Esophagus muscularis mucosa (tissue), 4 donors: Measurements from ENCODE around the gene EFNA4. TPM values are rescaled to one million over a fixed set of nuclear protein-coding genes. Genes with fewer than 3 reads are reported as not detected.

ENCODE experiments used
- DNase-seq: peaks from one replicate; pipeline ENCODE4 v3.0.0-alpha.2; 2017; ENCODE audit errors: extremely low spot score
- H3K27ac ChIP-seq, 4 donors: fragments of 200-600 bp; sonication (generic); replicated peaks in 1 of 4; 1 replicate in 3 of 4; 2 replicates in 1 of 4; pipeline ENCODE4 v1.5.1; 2016 to 2019; ENCODE audit warnings: mild to moderate bottlenecking in 1 of 4
- H3K27me3 ChIP-seq, 4 donors: fragments of 200-600 bp; sonication (generic); one replicate each; pipeline versions ENCODE4 v1.5.1 to v1.6.0; 2016 to 2019
- H3K36me3 ChIP-seq, 4 donors: fragments of 200-600 bp; sonication (generic); one replicate each; pipeline ENCODE4 v1.5.1; 2016 to 2019
- H3K4me1 ChIP-seq, 4 donors: fragments of 200-600 bp; sonication (generic); one replicate each; pipeline ENCODE4 v1.5.1; 2016 to 2019
- H3K4me3 ChIP-seq, 4 donors: fragments of 200-600 bp; sonication (generic); 1 replicate in 2 of 4; 2 replicates in 2 of 4; pipeline ENCODE4 v1.5.1; 2016 to 2019; ENCODE audit warnings: mild to moderate bottlenecking in 4 of 4, moderate library complexity in 1 of 4
- H3K9me3 ChIP-seq, 4 donors: fragments of 200-600 bp; sonication (generic); 1 replicate in 3 of 4; 2 replicates in 1 of 4; pipeline ENCODE4 v1.5.1; 2016 to 2019
- EP300 ChIP-seq: sonication (generic); formaldehyde crosslinking; IDR thresholded peaks from one replicate; pipeline ENCODE4 v1.6.1; 2017; ENCODE audit warnings: antibody characterized with exemption
- POLR2A ChIP-seq: fragments of 450-650 bp; IDR thresholded peaks from one replicate; pipeline ENCODE4 v1.6.1; 2017; ENCODE audit warnings: antibody characterized with exemption, moderate library complexity, mild to moderate bottlenecking, low read depth
- POLR2AphosphoS5 ChIP-seq, 2 donors: sonication (generic); formaldehyde crosslinking; IDR thresholded peaks; one replicate each; pipeline ENCODE4 v1.6.1; 2017; ENCODE audit warnings: antibody characterized with exemption in 2 of 2
- WGBS: methylation state at CpG from one replicate; pipeline ENCODE4 v1.1.5; 2018; 5-methylcytosine and 5-hydroxymethylcytosine counted together
- intact Hi-C: fragments of 100-400 bp; cut with DNase I; formaldehyde crosslinking; loops from one replicate; pipeline ENCODE4 v1.15.1; 2023
- total RNA-seq, 4 donors: library from RNA; depleted of rRNA; stranded (reverse); fragments of >200 nt; gene quantifications; one replicate each; pipeline versions ENCODE4 v1.1.0 to v1.2.1, GENCODE V29; 2016
- TF ChIP-seq, protein P1 (sequence below), 3 experiments: fragments of 200-600 bp in 2 of 3; fragments of 450-650 bp in 1 of 3; sonication (generic) in 2 of 3; IDR thresholded peaks; one replicate each; pipeline ENCODE4 v1.5.1; 2017 to 2019; ENCODE audit warnings: antibody characterized with exemption in 3 of 3, mild to moderate bottlenecking in 2 of 3, moderate library complexity in 1 of 3

The EFNA4 gene
- total RNA-seq, 4 donors from 2014 or later, result 0.83 to 4.5 (median 3.2) TPM

DNA sequence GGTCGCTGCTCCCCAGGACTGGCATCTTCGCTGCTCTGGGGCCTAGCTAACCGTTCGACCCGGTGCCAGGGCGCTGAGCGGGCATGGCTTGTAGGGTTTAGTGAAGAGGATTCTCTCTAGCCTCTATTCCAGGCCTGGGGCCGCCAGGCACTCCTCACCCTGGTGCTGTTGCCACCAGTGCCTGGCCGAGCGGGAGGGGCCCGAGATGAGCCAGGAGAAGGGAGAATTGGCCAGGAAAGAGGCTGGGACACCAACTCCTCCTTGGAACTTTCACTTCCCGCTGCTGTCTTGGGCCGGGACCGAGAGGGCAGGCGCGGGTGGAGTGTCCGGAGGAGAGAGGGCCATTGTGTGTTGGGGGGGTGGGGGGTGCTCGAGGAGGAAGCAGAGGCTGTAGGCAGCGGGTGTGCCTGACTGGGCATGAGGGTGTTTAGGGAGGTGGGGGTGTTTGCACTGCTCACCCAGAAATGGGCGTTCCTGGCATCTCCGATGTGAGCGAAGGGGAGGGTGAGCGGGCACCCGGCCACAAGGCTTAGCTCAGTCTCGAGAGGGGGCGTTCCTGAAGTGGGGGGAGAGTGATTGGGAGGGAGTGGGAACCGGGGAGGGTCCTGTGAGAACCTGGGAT is 11.7 kb upstream of the EFNA4 start:
- 1% methylated on average over 19 of the region's 27 CpGs for WGBS
- no peak for DNase-seq
- TF ChIP-seq, protein P1, sequence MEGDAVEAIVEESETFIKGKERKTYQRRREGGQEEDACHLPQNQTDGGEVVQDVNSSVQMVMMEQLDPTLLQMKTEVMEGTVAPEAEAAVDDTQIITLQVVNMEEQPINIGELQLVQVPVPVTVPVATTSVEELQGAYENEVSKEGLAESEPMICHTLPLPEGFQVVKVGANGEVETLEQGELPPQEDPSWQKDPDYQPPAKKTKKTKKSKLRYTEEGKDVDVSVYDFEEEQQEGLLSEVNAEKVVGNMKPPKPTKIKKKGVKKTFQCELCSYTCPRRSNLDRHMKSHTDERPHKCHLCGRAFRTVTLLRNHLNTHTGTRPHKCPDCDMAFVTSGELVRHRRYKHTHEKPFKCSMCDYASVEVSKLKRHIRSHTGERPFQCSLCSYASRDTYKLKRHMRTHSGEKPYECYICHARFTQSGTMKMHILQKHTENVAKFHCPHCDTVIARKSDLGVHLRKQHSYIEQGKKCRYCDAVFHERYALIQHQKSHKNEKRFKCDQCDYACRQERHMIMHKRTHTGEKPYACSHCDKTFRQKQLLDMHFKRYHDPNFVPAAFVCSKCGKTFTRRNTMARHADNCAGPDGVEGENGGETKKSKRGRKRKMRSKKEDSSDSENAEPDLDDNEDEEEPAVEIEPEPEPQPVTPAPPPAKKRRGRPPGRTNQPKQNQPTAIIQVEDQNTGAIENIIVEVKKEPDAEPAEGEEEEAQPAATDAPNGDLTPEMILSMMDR (IDR thresholded peaks at IDR 0.05), result no peak
- peak; percentile 22 to 62 for TF ChIP-seq POLR2AphosphoS5 (IDR thresholded peaks at IDR 0.05)
- no peaks in the 10 kb centered on the region for H3K9me3 ChIP-seq
- intact Hi-C loops, result no loop called here
- H3K36me3 ChIP-seq, result peaks cover 24 to 37% (median 34%) of the 10 kb centered on the region in 4 donors
- H3K27me3 ChIP-seq, result no peaks in the 10 kb centered on the region
- H3K4me1 ChIP-seq, result peaks cover 24 to 45% (median 37%) of the 10 kb centered on the region in 4 donors
- H3K27ac ChIP-seq, result peak overlapping the region; percentile 87 to 93 (median 90)
- peak overlapping the region; percentile 74 to 83 (median 76) for H3K4me3 ChIP-seq

DNA sequence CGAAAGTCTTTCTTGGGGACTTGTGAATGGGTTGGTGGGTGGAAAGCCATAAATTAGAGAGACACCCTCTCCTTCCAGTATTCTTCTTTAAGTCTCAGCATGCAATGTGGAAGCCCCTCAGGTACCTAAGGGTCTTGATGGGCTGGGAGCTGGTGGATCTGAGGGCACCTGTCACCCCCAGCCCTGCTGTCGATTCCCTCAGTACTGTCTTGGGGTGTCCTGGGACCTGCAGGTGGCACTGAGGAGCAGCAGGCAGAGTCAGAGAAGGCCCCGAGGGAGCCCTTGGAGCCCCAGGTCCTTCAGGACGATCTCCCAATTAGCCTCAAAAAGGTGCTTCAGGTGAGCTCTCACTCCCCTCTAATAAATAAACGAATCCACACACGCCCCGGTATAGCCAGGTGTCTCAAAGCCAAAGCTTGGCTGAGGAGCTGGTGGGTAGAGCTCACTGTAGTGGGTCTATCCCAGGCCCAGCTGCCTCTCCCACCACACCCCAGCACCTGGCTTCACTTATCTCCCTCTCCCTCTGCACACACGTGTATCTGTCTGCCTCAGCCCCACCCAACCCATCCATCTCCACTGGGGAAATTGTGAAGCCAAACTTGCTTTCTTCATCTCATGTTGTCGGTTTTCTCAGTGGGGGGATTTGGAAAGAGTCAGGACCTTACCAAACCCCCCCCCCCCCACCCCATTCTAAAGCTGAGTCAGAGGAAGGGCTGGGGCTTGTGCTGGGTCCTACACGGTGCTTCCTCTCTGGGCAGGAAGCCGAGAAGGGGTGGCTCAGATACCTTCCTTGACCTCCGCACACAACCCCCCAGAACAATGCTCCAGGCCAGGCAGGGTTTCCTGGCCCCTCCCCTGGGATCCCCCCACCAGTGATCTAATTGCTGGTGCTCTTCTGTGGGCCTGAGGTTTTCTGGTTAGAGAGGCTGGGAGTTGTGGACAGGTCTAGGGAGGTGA is 10.8 kb upstream of the EFNA4 start:
- intact Hi-C loops, result no loop called here
- Histone ChIP-seq H3K36me3 (peaks cover 32 to 46% (median 42%) of the 10 kb centered on the region in 4 donors), H3K27ac (peak overlapping the region; percentile 87 to 93 (median 90)), H3K27me3 (no peaks in the 10 kb centered on the region), H3K4me3 (peak overlapping the region; percentile 74 to 83 (median 76)), H3K4me1 (peaks cover 24 to 45% (median 37%) of the 10 kb centered on the region in 4 donors), H3K9me3 (no peaks in the 10 kb centered on the region)
- 48% methylated on average over 12 of the region's 12 CpGs for WGBS
- DNase-seq, result no peak
- TF ChIP-seq POLR2AphosphoS5 (IDR thresholded peaks at IDR 0.05), result peak in 1 of 2 donors; percentile 9
- no peak for TF ChIP-seq EP300
- TF ChIP-seq, protein P1 (IDR thresholded peaks at IDR 0.05), result peak in 2 of 3 experiments; percentile 7 to 22
- TF ChIP-seq POLR2A, result no peak

DNA sequence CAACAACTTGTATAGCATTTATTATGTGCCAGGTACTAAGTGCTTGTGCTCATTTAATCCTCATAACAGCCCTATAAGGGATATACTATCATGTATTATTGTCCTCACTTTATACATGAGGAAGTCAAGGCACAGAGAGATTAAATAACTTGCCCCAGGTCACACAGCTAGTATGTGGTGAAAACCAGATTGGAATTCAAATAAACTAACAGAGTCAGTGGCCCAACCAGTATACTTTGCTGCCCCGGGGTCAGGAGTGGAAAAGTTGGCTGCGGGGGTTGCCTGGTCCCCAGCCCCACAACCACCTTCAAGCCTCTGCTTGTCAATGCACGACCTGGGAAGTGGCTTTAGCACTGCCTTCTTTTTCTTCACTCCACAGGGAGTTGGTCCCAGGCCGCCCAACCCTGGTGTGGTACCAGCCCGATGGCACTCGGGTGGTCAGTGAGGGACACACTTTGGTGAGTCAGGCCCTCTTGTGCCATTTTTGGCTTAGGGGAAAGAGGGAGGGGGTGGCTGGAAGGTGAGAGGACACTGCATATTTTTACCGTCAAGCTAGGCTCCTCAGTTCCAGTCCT is 9.9 kb upstream of the EFNA4 start:
- Histone ChIP-seq H3K9me3 (no peaks in the 10 kb centered on the region), H3K27me3 (no peaks in the 10 kb centered on the region), H3K4me1 (peaks cover 24 to 45% (median 37%) of the 10 kb centered on the region in 4 donors), H3K36me3 (peaks cover 41 to 55% (median 51%) of the 10 kb centered on the region in 4 donors), H3K4me3 (no peak overlapping the region), H3K27ac (peak overlapping the region in 3 of 4 donors; percentile 8 to 93 (median 92))
- WGBS, result 71% methylated on average over 4 of the region's 7 CpGs
- TF ChIP-seq EP300 (no peak), POLR2A (no peak), POLR2AphosphoS5 (IDR thresholded peaks at IDR 0.05) (no peak)
- TF ChIP-seq, protein P1 (IDR thresholded peaks at IDR 0.05), result no peak
- intact Hi-C loops, result no loop called here
- DNase-seq, result no peak

DNA sequence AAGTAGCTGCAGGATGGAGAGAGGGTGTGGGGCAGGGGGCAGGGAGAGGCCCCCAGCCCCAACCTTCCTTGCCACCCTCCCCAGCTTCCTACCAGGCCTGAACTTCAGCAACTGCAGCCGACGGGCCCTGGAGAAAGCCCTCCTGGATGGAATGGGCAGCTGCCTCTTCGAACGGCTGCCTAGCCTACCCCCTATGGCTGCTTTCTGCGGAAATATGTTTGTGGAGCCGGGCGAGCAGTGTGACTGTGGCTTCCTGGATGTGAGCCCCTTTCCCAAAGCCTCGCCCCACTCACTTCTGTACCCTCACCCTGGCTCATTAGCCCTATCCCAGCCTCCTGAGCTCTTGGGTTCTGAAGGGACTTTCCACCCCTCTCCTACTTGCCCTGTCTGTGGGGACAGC is 6.4 kb upstream of the EFNA4 start:
- DNase-seq, result no peak
- Histone ChIP-seq H3K9me3 (no peaks in the 10 kb centered on the region), H3K4me1 (peaks cover 30 to 43% (median 35%) of the 10 kb centered on the region in 4 donors), H3K4me3 (no peak overlapping the region), H3K36me3 (peaks cover 45 to 88% (median 81%) of the 10 kb centered on the region in 4 donors), H3K27ac (no peak overlapping the region), H3K27me3 (peaks cover 0 to 5% (median 0%) of the 10 kb centered on the region in 4 donors)
- 93% methylated on average over 8 of the region's 8 CpGs for WGBS
- TF ChIP-seq POLR2AphosphoS5 (IDR thresholded peaks at IDR 0.05) (no peak), EP300 (no peak), POLR2A (no peak)
- TF ChIP-seq, protein P1 (IDR thresholded peaks at IDR 0.05), result no peak
- intact Hi-C loops, result no loop called here
